ENCODE data around the gene SEC14L3.

The SEC14L3 gene

DNA sequence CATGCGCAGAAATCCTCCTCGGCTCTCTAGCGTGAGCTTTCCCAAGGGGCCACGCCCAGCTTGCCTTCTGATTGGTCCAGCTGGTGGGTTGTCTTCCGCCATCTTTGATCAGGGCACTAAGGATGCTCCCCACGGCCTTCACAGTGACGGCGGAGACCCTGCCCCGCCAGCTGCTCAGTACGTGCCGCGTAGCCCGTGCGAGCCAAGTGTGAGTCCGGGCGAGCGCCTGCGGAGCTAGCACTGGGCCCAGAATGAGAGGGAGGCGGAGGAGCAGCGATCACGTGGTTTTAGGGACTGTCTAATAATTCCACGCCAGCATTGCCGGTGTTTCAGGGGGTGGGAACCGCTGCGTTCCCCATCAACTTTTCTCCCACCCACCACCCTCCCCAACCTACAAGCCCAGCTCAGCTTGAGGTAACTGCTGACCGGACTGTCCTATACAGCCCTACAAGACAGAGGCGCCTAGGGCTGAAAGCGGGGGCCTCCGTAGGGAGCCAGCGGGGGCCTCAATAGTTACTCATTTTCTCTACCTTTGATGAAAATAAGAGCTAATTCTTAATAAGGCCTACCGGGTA, 47.8 kb downstream of the SEC14L3 start:
- FAIRE-seq (peak; percentile 97), DNase-seq (ENCODE audit: low spot score) (peak; percentile 99)

DNA sequence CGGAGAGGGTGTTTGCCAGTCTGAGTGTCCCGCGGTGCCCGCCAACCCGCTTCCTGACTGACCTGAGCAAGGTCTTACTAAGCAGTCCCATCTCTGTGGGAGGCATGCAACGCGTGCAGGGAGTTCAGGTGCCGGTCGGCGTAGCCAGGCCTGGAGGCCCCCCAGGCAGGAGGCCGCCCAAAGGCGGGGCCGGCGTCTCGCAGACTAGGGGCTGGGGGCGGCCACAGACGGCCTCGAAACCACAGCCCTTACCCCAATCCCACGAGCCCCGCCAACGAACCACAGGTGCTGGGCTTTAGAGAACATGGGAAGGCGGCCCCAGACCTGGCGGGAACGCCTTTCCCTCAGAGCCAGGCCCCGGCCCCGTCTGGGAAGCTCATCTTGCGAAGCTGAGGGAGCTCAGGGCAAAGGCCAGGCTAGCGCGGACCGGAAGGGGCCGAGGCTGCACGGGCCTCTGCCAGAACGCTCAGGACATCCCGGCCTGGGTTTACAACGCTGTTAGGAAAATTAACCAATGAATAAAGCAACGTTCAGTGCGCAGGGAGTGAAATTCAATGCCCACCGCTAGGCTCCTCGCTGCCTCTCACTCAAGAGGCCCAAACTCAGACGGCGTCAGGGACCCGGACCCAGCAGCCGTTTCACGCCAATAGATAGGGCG, 48.4 kb downstream of the SEC14L3 start:
- peak; percentile 47 for DNase-seq (ENCODE audit: low spot score)
- no peak for FAIRE-seq

DNA sequence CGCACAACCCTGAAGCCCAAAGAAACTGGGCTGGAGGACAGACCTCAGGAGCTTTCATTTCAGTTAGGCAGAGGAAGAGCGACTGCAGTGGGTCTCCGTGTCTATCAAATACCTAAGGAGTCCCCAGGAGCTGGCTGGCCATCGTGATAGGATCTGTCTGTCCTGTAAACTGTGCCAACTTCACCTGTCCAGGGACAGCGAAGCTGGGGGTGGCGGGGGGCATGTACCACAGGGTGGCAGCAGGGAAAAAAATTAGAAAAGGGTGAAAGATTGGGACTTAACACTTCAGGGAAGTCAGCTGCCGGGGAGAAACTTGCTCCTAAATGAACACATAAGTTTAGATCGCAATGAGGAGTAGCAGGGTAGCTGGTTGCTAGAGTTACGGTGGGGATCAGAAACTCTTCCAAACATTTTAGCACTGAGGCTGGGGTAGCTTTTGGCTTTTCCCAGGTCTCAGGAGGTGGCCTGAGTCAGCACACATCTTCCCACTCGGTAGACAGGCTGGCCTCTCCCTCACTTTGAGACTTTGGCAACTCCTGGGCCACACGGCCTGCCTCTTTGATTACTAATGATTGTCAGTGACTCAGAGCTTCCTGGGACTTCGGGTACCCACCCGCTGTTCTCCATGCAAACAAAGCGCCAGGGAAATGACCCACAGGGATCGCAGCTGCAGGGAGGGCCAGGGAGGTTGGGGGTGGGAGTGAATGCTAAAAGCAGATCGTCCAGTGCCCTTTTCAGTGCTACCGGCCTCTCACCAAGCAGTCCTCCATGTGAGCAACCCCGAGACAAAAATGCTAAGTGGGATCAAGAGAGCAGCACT, 49.1 kb downstream of the SEC14L3 start:
- DNase-seq (ENCODE audit: low spot score) (peak; percentile 84), FAIRE-seq (no peak)

DNA sequence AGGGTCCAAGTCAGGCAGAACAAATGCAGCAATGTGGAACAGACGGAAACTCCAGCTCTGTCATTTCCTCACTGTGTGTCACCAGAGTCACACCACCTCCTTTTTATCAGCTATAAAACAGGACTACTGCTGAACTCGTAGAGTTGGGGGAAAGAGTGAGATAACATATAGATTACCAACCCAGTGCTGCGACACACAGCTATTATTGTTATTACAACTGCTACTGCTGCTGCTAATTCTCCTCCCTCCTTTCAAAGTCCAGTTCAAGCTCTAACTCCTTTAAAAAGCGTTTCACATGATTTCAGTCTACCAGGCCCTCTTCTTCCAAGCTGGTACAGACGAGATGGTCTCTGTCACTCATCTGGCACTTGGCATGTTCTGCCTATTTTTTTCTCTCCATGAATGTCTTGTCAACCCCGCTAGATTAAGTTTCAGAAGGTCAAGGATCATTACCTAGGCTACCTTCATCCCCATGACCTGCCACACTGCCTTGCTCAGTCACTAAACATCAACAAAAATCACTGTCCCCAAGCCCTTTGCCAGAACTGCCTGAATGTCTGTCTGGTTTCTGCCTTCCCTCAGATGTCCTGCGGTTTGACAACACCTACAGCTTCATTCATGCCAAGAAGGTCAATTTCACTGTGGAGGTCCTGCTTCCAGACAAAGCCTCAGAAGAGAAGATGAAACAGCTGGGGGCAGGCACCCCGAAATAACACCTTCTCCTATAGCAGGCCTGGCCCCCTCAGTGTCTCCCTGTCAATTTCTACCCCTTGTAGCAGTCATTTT, 49.9 kb downstream of the SEC14L3 start:
- FAIRE-seq (no peak), DNase-seq (ENCODE audit: low spot score) (no peak)

DNA sequence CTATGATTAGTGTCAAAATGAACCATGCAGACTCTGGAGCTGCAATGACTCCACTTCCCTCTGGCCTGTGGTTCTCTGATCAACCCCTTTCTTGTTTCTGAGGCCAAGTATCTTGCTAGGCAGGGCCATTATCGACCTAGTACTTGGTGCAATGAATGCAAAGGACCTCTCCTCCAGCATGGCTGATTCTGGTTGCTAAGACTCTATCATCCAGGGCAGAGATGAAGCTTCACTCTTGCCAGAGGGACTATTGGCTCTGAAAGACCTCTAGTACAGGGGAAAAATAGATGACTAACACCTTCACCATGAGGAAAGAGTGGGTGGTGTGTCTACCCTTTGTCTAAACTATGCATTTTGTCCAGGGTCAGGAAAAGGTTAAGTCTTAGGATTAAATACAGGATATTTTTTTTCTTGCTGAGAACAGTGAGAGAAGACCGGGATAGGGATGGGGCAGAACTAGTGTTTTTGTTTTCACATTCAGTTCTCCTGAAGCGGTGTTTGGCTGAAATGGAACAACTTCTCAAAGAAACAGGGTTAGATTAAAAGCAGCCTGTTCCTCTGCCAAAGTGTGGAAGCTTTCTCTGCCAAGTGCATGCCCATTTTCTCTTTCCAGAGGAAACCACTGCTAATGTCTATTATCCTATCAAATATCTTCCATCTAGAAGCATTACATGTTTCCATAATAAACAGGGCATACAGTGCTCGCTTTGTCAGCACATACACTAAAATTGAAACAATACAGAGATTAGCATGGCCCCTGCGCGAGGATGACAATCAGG, 51.3 kb downstream of the SEC14L3 start:
- DNase-seq (ENCODE audit: low spot score) (peak; percentile 54), FAIRE-seq (no peak)

DNA sequence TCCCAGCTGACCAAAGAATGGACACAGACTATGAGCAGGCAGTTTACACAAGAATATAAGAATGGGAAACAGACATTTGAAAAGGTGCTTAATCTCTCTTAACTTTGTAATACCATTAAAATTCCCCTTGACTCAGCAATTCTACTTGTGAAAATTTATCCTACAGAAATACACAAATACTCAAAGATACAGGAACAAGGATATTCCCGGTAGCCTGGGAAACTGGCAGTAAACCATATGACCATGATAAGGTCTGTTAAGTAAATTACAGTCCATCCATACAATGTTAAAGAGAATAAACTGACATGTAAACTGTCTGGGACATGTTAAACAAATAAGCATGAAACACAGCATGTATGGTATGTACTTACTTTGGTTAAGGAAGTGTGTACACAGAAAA, 55.0 kb downstream of the SEC14L3 start:
- DNase-seq (ENCODE audit: low spot score): no peak
- FAIRE-seq: no peak

DNA sequence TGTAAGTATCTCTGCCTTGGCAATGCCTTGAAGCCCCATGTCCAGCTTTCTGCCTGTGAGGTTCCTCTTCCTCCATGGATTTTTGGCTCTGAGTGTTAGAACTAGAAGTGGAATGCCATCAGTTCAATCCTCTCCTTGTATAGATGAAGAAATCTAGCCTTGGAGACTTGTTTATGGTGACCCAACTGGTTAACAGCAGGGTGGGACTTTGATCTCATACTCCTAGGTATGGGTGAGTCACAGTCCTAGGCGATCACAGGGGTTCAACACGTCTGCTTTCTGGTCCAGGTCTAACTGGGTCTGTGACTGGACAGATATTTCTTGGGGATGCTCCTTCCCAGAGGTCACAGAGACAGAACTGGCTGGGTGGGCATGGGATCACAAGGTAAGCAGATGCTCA, 55.4 kb downstream of the SEC14L3 start:
- DNase-seq (ENCODE audit: low spot score) (no peak), FAIRE-seq (no peak)

DNA sequence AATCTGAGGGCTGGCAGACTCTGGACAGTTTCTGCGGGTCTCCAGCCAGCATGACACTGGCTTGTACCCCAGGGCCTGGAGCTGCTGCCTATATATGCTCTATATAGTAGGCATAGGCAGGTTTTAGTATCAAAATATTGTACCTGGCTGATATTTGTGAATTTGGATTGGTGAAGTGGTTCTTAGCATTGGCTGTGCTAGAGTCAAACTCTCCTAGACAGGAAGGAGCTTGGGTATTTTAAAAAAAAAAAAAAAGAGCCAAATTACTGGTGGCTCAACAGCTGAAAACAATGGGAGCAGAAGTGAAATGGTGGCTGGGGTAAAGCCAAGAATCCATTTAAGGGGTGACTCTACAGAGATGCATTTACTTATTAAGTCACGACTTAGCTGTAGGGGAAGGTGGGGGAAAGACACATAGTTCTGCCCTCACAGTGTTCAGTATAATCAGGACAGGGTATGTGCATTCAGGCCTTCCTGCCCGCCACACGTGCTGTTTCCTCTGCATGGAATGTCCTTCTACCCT, 57.2 kb downstream of the SEC14L3 start:
- DNase-seq (ENCODE audit: low spot score): no peak
- FAIRE-seq: no peak

DNA sequence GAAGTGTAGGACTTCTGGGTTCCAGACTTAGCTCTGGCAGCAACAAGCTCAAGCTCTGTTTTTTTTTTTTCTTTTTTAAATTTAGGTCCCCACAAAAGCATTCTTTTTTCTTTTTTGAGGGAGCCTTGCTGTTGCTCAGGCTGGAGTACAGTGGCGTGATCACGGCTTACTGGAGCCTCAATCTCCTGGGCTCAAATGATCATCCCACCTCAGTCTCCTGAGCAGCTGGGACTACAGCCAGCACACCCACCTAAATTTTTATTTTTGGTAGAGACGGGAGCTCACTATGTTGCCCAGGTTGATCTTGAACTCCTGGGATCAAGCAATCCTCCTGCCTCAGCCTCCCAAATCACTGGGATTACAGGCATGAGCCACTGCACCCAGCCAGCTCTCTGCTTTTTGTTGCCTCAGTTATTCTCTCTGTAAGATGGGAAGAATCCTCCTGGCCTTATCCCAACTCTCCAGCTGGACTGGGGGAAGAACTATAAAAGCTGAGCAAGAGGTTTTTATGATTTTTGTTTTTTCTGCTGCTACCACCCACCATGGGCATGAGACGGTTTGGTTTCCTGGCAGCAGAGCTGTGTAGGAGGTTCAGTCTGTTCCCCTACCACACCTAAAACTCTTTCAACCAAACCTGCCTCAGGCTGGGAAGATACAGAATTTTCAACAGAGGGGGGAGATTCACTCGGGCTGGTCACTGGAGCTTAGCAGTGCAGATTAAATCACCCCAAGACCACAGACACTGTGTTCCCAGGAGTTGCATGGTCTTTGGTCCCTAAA, 57.9 kb downstream of the SEC14L3 start:
- FAIRE-seq: no peak

DNA sequence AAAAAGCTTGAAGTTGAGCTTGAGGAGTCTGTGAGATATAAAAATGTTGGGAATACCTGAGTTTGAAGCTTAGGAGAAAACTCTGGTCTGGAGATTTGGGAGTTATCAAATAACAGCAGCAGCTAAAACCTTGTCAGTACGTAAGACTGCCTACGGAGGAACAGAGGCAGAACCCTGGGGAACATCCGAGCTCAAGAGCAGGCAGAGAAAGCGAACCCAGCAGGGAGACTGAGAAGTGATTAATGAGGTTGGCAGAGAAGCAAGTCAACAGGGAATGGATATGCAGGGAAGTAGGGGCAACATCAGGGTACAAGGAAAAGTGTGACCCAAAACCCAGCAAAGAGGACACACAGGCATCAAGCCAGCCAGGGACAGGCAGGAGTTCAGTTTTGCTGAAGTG, 58.8 kb downstream of the SEC14L3 start:
- FAIRE-seq: no peak

More for the DNA sequence above, 57.9 kb downstream of the SEC14L3 start:
- no peak for DNase-seq (ENCODE audit: low spot score)

DNA sequence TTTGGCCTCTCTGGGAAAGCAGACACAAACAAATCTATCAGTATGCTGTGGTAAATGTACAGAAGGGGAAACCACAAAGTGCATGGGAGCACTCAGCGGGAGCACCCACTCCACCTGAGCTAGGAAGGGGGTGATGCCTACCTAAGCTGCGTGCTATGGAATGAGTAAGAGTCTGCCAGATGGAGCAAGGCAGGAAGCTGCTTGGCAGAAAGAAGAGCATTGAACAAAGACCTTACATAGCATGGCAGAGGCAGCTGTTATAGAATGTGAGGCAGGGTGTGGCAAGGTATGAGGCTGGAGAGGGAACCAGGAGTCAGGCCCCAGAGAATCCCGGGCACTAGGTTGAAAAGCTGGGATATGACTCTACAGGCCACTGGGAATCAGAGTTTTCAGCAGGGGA, 60.0 kb downstream of the SEC14L3 start:
- no peak for FAIRE-seq
- DNase-seq (ENCODE audit: low spot score): no peak

More for the DNA sequence above, 58.8 kb downstream of the SEC14L3 start:
- no peak for DNase-seq (ENCODE audit: low spot score)

Measured in urothelium cell line (cell line).